HG03159 (cell line): ENCODE results near the gene METTL2B.
A peak's percentile ranks its signal among the peaks of the same experiment; 100 is the strongest.
"Not testable (repeated sequence)": the region's sequence is repeated elsewhere in the genome, so short reads cannot be mapped to it uniquely, and the experiment has no call there.

Source experiments
- ATAC-seq: cut with Tn5 transposase; IDR thresholded peaks from one replicate; pipeline ENCODE4 v1.9.1; 2021; ENCODE audit warnings: mild to moderate bottlenecking, moderate library complexity; ENCODE audit not compliant: unreplicated experiment

Gene METTL2B

DNA sequence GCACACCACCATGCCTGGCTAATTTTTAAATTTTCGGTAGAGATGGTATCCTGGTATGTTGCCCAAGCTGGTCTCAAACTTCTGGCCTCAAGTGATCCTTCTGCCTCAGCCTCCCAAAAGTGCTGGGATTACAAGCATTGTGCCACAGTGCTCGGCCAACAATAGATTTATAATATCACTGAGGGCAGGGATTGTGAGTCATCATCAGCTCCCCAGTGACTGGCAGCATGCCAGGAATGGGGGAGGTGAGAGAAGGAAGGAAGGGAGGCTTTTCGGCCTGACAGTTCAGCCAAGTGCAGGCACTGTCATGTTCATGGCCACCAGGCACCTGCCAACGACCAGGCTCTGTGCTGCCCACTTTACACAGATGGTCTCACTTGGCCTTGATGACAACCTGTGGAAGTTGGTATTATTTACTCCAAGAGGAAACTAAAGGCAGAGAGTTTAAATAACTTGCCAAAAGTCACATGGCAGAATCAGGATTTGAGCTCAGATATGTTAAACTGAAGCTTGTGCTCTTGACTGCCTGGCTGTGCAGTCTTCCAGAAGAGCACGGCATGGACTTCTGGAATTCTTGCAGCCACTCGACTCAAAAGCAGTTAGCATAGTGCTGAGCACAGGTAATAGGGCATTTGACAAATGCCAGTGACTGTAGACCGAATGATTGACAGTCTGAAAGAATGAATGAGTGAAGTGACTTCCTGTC lies 46.8 kb downstream of the METTL2B start:
- not testable (repeated sequence) for ATAC-seq

- not testable (repeated sequence) for ATAC-seq
Measured at GRCh38 chr7:128523932-128524524, 47.5 kb downstream of the METTL2B start.

DNA sequence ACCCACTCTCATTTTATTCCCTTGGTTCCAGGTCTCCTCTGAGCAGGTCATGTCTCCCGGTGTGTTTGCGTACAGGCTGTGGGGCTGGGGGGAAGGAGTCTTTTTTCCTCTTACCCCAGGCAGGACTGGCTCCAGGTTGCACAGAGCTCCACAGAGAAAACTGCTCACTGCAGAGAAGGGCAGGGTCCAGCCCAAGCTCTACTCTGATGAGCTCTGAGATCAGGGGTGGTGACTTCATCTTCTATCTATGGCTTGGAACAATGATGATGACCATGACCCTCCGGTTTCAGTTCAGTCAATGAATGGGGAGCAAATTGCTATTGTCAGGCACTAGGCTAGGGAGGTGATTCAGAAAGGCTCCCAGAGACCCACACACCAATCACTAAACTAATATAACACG lies 49.0 kb downstream of the METTL2B start:
- not testable (repeated sequence) for ATAC-seq

DNA sequence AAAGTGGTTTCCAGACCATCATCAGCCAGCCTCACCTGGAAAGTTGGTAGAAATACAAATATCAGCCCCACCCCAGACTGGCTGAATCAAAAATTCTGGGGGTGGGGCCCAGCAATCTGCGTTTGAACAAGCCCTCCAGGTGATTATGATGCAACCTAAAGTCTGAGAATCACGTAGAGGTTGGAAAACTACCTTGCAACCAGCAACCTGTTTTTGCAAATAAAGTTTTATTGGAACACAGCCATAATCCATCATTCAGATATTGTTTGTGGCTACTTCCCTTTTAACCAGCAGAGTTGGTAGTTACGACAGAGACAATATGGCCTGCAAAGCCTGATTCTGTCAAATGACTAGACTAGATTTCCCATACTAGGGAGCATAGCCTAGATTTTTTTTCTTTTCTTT lies 49.5 kb downstream of the METTL2B start:
- not testable (repeated sequence) for ATAC-seq

GRCh38 chr7:128529191-128529590 lies 52.6 kb downstream of the METTL2B start:
- not testable (repeated sequence) for ATAC-seq

DNA sequence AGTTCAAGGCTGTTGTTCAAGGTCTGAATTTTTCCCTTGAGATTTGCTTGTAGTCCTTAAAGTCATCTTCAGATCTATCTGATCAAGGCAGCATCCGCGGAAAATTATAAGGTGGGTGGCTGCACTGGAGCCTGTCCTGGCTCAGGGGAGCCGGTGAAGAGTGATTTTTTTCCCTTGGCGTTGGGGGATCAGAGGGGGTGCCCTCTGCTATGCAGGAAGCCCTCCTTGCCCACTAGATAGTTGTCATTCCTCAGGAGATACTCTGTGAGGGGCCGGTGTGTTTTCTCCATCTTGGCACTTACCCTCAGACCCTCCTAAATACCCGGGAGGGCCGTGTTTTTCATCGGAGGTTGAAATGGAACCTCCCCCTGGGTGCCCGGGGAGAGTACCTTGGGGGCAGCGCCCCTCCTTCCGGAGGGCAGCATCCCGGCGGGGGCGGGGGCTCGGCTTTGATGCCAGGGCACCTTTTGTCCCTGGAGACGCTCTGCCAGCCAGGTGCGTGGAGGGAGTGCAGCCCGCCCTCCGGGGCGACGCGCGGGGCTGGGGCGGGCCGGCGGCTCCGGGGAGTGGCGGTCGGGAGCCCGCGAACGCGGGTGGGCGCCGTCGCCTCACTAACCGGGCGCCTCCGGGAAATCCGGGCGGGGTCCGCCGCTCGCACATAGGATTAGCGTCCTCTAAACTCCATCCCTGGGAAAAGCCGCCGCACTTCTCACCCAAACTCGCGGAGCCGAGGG lies 53.7 kb downstream of the METTL2B start:
- ATAC-seq, result not testable (repeated sequence)

DNA sequence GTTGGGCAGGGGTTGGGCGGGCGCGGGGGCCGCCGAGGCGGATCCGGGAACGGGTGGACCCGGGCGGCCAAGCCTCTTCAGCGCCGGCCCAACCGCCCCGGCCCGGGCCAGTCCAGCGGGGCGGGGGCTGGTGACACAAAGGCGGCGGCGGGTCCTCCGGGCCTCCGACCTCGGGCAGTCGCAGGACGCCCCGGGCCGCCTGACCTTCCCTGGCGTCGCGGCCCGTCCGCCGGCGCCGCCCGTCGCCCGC lies 54.2 kb downstream of the METTL2B start:
- ATAC-seq, result no peak

GRCh38 chr7:128531105-128531954 lies 54.8 kb downstream of the METTL2B start:
- ATAC-seq, result peak; percentile 70

GRCh38 chr7:128531955-128532478 lies 55.5 kb downstream of the METTL2B start:
- ATAC-seq, result peak; percentile 24

DNA sequence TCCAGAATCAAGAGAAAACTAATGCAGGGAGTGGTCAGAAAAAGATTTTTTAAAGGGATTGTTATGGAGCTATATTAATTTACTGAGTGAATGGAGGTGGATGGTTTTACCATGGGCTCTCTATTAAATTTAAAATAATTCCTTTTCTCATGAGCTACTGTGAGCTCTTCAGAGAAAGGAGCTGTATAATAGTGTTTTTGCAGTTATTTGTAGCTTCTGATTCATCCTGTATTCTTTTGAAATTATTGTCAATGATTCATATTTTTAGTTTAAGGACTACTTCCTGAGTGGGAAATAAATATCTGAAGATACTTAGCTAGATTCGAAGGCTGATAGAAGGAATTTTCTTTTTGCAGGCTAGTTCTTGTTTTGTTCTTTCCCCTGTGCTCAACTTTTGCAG lies 56.4 kb downstream of the METTL2B start:
- not testable (repeated sequence) for ATAC-seq

GRCh38 chr7:128537410-128537809 lies 60.9 kb downstream of the METTL2B start:
- not testable (repeated sequence) for ATAC-seq

- not testable (repeated sequence) for ATAC-seq
Measured at GRCh38 chr7:128542530-128542929, 66.0 kb downstream of the METTL2B start.

DNA sequence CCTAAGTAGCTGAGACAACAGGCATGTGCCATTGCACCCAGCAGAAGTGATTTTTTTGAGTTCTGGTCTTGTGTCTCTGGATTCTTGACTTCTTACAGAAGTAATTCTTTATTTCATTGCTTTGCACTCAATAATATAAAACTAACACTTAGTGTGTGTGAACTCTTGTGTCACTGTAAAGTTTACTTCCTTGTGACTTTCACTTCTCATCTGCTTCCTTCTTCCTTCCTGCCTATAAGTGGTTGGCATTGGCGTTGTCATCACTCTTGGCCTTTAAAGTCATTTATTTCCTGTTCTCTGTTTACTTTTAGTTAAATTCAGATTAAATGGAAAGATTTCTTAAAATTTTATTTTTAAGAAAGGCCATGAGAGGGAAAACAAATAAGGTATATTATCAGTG lies 66.8 kb downstream of the METTL2B start:
- not testable (repeated sequence) for ATAC-seq

DNA sequence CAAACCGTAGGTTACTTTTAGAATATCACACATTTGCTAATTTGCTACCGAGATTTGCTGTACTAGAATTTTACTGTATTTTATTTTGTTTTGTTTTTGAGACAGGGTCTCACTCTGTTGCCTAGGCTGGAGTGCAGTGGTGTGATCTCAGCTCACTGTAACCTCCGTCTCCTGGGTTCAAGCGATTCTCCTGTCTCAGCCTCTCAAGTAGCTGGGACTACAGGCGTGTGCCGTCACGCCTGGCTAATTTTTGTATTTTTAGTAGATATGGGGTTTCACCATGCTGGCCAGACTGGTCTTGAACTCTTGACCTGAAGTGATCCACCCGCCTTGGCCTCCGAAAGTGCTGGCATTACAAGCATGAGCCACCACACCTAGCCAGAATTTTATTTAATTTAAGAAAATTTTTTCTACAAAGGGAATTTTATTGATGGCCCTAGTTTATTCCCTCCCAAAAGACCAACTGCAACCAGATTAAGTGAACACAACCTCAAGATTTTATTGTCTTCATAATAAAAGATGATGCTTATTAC lies 69.8 kb downstream of the METTL2B start:
- ATAC-seq, result not testable (repeated sequence)

DNA sequence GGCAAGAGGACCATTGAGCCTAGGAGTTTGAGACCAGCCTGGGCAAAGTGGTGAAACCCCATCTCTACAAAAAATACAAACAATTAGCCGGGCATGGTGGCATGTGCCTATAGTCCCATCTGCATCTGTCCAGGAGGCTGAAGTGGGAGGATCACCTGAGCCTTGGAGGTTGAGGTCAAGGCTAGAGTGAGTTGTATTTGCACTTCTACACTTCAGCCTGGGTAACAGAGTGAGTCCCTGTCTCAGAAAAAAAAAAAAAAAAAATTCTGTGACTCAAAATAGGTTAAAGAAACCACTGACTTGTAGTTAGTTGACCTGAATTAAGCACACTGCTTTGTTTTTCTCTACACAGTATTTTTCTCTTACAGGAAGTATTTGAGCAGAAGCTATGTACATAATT lies 74.4 kb downstream of the METTL2B start:
- no peak for ATAC-seq

DNA sequence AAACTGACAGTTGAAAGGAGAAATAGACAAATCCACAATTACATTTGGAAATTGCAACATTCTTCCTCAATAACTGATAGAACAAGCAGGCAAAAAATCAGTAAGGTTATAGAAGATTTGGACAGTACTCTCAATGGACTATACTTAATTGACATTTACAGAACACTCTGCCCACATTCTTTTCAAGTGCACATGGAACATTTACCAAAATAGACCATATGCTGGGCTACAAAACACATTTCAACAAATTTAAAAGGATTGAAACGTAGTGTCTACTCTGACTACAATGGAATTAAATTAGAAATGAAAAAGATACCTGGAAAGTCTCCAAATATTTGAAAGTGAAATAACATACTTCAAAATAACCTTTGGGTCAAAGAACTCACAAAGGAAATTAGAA lies 77.8 kb downstream of the METTL2B start:
- not testable (repeated sequence) for ATAC-seq
